Activated naive CD4-positive, alpha-beta T cell treated with anti-CD3 and anti-CD28 coated beads, Interleukin-2, amount 50 U/mL, for 24 hours (primary cell): ENCODE results near the gene WDR45B.
"Not testable (repeated sequence)": the region's sequence is repeated elsewhere in the genome, so short reads cannot be mapped to it uniquely, and the experiment has no call there.

ENCODE experiments used
- H3K27ac Mint-ChIP-seq: one replicate; pipeline ENCODE4 v1.8.0; 2021; ENCODE audit warnings: mild to moderate bottlenecking, mixed read lengths
- H3K27me3 Mint-ChIP-seq: one replicate; pipeline ENCODE4 v1.8.0; 2021; ENCODE audit warnings: mixed read lengths
- H3K36me3 Mint-ChIP-seq: one replicate; pipeline ENCODE4 v1.8.0; 2021; ENCODE audit warnings: mixed read lengths
- H3K4me1 Mint-ChIP-seq: one replicate; pipeline ENCODE4 v1.8.0; 2021; ENCODE audit warnings: mixed read lengths
- H3K4me3 Mint-ChIP-seq: one replicate; pipeline ENCODE4 v1.8.0; 2021; ENCODE audit warnings: mild to moderate bottlenecking, mixed read lengths
- H3K9me3 Mint-ChIP-seq: one replicate; pipeline ENCODE4 v1.8.0; 2021; ENCODE audit warnings: mixed read lengths

WDR45B gene

DNA sequence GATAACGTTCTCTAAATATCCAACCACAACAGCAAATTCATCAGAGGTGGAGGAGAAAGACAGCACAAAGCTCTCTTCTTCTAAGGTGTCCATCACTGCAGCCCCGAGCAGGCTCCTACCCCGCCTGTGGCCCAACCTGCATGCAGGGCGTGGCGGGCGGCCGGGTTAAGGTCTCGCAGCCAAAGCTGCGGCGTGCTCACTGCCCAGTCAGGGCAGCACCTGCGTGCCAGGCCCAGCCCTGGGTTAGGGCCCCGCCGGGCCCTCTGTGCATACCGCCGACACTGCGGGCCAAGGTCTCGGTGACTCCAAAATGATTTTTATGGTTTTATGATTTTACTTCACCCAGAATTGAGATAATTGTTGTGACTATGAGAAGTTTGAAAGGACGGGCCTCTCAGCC is 70.9 kb downstream of the WDR45B start:
- no peak overlapping the region for H3K4me3 Mint-ChIP-seq
- H3K4me1 Mint-ChIP-seq: no peaks in the 10 kb centered on the region
- H3K36me3 Mint-ChIP-seq: peaks cover 3% of the 10 kb centered on the region
- H3K27ac Mint-ChIP-seq: no peak overlapping the region
- H3K27me3 Mint-ChIP-seq: no peaks in the 10 kb centered on the region
- no peaks in the 10 kb centered on the region for H3K9me3 Mint-ChIP-seq

GRCh38 chr17:82575581-82576221 is 72.5 kb downstream of the WDR45B start:
- H3K4me3 Mint-ChIP-seq, H3K9me3 Mint-ChIP-seq, H3K27ac Mint-ChIP-seq: not testable (repeated sequence)

DNA sequence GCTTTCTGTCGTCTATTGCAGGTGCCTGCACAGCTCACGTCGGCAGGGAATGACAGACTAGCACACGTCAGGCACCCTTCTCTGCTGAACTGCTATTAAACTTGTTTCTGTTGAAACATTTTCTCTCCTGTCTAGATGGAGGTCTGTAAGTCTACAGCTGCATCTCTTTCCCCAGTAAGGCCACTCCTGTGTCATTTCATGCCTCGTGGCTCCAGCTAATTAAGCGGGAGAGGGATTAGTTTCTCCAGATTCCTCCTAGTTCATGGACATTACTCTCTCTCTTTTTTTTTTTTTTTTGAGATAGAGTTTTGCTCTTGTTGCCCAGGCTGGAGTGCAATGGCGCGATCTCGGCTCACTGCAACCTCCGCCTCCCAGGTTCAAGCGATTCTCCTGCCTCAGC is 74.2 kb downstream of the WDR45B start:
- H3K27ac Mint-ChIP-seq: no peak overlapping the region
- H3K27me3 Mint-ChIP-seq: no peaks in the 10 kb centered on the region
- H3K9me3 Mint-ChIP-seq: no peaks in the 10 kb centered on the region
- H3K4me1 Mint-ChIP-seq: no peaks in the 10 kb centered on the region
- H3K4me3 Mint-ChIP-seq: no peak overlapping the region
- H3K36me3 Mint-ChIP-seq: peaks cover 5% of the 10 kb centered on the region

More at GRCh38 chr17:82575581-82576221, 72.5 kb downstream of the WDR45B start:
- H3K4me1 Mint-ChIP-seq, H3K36me3 Mint-ChIP-seq, H3K27me3 Mint-ChIP-seq: not testable (repeated sequence)

- Mint-ChIP-seq H3K4me3 (no peak overlapping the region), H3K27me3 (no peaks in the 10 kb centered on the region), H3K4me1 (no peaks in the 10 kb centered on the region), H3K9me3 (no peaks in the 10 kb centered on the region), H3K27ac (no peak overlapping the region), H3K36me3 (peaks cover 5% of the 10 kb centered on the region)
Observed at GRCh38 chr17:82571855-82572254, 76.4 kb downstream of the WDR45B start.

DNA sequence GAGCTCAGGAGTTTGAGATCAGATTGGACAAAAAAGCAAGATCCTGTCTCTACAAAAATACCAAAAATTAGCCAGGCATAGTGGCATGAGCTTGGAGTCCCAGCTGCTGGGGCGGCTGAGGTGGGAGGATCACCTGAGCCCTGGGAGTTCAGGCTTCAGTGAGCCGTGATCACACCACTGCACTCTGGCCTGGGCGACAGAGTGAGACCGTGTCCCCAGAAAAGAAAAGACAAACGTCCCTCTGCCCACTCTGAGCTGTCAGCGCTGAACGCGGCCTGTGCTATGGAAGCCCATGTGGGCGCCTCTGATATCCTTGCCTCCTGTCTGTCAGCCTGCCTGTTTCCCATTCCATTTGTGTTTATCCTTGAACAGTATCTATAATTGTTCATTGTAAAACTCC is 78.0 kb downstream of the WDR45B start:
- Mint-ChIP-seq H3K27me3 (no peaks in the 10 kb centered on the region), H3K9me3 (no peaks in the 10 kb centered on the region), H3K4me1 (no peaks in the 10 kb centered on the region), H3K27ac (no peak overlapping the region), H3K4me3 (no peak overlapping the region), H3K36me3 (peaks cover 5% of the 10 kb centered on the region)

- H3K4me3 Mint-ChIP-seq: no peak overlapping the region
- H3K27me3 Mint-ChIP-seq: no peaks in the 10 kb centered on the region
- no peaks in the 10 kb centered on the region for H3K4me1 Mint-ChIP-seq
- peaks cover 7% of the 10 kb centered on the region for H3K36me3 Mint-ChIP-seq
- H3K9me3 Mint-ChIP-seq: no peaks in the 10 kb centered on the region
- H3K27ac Mint-ChIP-seq: no peak overlapping the region
Observed at GRCh38 chr17:82569621-82570020, 78.6 kb downstream of the WDR45B start.

DNA sequence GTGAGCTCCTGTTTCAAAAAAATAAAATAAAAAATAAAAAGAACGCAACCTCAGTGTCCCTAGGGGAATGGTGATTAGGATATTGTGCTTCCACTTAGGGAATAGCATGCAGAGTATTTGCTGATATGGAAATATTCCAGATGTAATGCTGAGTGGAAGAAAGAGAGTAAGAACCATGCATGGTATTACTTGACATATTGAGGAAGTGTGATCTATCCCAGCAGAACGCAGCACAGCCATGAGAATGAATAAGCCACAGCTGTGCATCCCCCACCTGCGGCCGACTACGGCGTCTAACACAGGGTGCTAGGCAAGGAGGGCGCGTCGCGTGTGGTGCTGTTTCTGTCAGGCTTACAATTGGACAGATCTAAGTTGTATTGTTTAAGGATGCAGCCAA is 79.2 kb downstream of the WDR45B start:
- Mint-ChIP-seq H3K4me1 (no peaks in the 10 kb centered on the region), H3K27ac (no peak overlapping the region), H3K9me3 (no peaks in the 10 kb centered on the region), H3K4me3 (no peak overlapping the region), H3K36me3 (peaks cover 7% of the 10 kb centered on the region), H3K27me3 (no peaks in the 10 kb centered on the region)

DNA sequence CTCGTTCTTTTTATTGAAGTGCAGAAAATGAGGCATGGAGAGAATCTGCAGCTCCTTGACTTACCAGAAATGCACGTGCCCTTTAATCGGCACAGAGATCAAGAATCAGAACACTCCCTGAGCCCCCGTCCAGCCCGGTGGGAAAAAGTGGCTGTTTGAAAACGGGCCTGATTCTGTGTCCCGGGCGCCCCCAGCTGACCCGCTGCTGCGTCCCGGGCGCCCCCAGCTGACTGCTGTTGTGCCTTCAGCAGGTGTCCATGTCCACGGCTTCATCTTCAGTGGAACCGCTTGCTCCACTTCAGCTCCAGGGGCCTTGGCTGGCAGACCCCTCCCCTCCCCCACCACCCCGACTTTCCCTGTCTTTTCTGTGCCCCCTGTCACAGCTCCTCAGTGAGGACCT is 81.0 kb downstream of the WDR45B start:
- Mint-ChIP-seq H3K27me3 (no peaks in the 10 kb centered on the region), H3K27ac (no peak overlapping the region), H3K9me3 (no peaks in the 10 kb centered on the region), H3K4me1 (peaks cover 5% of the 10 kb centered on the region), H3K36me3 (peaks cover 4% of the 10 kb centered on the region), H3K4me3 (no peak overlapping the region)

DNA sequence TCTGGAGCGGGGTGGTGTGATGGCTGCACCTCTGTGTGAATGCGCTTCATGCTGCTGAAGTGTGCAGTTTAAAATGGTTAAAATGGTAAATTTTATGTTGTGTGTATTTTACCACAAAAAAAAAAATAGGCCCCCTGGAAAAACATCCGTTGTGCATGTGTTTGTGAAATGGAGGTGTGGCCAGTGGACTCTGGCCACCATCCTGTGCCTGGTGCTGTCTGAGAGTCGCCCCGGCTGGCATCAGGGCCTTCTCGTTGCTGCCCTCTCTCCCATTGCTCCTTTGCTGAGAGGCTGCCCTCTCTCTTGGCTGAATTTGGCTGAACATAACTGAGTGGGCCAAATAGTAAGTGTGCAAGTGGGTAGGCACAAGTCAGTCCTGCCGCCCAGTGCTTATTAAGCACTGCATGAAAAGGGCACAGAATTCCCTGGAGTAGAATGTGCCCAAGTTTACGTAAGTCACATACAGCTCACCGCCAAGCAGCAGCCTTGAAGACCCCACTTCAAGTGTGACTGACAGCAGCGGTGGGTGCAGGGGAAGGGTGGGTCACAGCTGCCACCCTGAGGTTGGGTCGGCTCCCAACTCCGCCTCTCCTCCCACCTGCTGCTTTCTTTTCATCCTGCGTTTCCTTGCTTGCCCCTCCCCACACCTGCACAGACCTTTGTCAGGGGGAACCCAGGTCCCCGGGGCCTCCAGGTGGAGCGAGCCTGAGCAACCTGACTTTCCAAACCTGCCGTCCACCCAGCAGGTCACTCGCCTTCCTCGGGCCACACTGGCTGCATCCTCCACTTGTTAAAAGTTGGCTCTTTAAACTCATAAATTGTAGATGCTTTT is 81.9 kb downstream of the WDR45B start:
- H3K9me3 Mint-ChIP-seq: no peaks in the 10 kb centered on the region
- no peak overlapping the region for H3K4me3 Mint-ChIP-seq
- H3K27me3 Mint-ChIP-seq: no peaks in the 10 kb centered on the region
- peaks cover 13% of the 10 kb centered on the region for H3K4me1 Mint-ChIP-seq
- H3K27ac Mint-ChIP-seq: no peak overlapping the region
- peaks cover 3% of the 10 kb centered on the region for H3K36me3 Mint-ChIP-seq

GRCh38 chr17:82565551-82565950 is 82.7 kb downstream of the WDR45B start:
- H3K4me1 Mint-ChIP-seq: peaks cover 21% of the 10 kb centered on the region
- H3K36me3 Mint-ChIP-seq: peaks cover 3% of the 10 kb centered on the region
- H3K4me3 Mint-ChIP-seq: no peak overlapping the region
- H3K9me3 Mint-ChIP-seq: no peaks in the 10 kb centered on the region
- H3K27me3 Mint-ChIP-seq: no peaks in the 10 kb centered on the region
- H3K27ac Mint-ChIP-seq: no peak overlapping the region
